Left kidney (tissue), 2 donors: ENCODE results near the gene TST. TPM values are rescaled to one million over a fixed set of nuclear protein-coding genes. Genes with fewer than 3 reads are reported as not detected.
"Not testable (repeated sequence)": the region's sequence is repeated elsewhere in the genome, so short reads cannot be mapped to it uniquely, and the experiment has no call there.

Experiments
- DNase-seq: peaks from one replicate; pipeline ENCODE4 v3.0.0-alpha.2; 2013
- polyA plus RNA-seq: library from polyadenylated mRNA; unstranded; fragments of 120-200 nt; gene quantifications from one replicate; pipeline ENCODE4 v1.2.1, GENCODE V29; 2013; ENCODE audit not compliant: insufficient read length

Gene TST
- polyA plus RNA-seq, 1 donor = 39.1 TPM

DNA sequence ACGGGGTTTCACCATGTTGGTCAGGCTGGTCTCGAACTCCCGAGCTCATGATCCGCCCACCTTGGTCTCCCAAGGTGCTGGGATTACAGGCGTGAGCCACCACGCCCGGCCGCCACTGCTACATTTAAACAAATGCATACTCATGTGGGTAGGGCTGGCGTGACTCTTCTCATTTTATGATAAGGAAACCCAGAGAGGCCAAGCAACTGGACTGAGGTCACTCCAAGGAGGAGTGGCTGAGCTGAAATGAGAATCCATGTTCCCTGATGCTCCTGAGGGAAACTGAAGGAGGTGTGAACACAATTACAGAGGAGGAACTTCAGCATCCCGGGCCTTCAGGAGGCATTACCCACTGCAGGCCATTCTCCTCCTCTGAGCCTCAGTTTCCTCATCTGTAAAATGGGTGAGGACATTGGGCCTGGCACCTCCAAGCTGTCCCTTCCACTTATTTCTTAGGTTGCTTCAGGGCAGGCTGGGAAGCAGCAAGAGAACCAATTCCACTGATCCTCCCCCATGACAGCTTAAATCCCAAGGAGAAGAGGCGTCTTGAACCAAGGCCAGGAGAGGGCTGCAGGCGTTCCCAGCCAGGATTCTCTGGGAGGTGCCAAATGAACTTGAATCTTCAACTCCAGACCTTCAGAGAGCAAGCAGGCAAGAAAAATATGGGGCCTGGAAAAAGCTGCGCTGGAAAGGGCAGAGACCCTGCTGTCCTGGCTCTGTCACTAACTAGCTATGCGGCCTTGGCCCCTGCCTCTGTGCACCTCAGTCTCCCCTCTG, 2.9 kb downstream of the TST start:
- no peak for DNase-seq

DNA sequence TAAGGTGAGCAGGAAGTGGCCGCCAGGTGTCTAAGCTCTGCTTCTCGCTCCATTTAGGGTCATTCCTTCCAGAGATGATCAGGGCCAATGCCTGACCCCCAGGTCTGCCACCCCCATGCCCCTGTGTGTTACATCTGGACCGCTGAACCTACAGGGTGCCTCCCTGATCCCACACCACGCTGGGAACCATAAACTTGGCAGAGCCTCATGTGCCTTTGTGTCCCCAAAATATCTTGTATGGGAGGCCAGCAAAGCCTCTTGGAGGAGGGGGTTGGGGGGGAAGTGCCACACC, 3.7 kb downstream of the TST start:
- no peak for DNase-seq

DNA sequence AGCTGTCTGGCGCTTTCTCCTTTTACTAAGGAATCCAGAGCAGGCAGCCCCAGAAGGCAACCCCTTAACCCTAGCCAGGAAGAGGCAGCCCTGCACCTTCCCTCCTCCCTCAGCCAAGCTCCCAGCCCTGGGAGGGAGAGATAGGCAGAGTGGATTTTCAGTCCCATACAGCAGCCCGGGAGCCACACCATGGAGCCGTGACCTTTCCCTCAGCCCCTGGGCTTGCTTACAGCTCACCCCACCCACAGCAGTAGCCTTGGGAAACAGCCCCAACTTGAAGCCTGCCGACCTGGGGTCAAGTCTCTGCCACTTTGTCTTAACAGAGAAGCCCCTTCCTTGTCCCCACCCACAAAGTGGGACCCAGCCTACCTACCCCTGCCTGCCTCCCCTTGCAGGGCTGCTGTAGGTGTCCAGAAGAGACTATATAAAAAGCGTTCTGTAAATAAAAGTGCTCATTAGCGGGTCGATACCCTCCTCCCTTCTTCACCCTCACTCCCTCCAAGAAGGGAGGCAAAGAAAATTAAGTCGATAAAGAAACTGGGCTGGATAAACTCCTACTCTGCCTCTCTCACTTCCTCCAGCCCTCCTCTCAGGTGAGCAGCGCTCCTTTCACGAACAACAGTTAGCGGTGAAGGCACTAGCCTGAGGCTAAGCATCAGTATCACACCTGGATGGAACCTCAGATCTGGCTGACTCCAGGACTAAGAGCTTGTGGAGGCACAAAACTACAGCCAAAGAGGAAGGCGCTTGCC, 4.2 kb downstream of the TST start:
- no peak for DNase-seq

DNA sequence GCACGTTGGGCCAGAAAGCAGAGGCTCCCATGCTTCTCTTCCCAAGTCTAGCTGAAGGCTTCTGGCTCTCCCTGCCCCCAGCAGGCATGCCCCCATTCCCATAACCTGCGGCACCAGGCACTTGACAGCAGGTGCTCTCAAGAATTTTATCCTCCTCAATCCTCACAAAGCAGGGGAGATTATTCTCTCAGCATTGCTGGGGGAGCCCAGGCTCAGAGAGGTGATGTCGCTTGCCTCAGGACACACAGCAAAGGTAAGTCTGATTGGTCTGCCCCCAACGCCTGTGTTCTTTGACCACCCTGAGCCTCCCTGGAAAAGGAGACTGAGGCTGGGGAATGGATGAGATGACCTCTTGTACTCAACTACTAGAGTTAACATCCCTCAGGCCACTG, 4.8 kb downstream of the TST start:
- no peak for DNase-seq

DNA sequence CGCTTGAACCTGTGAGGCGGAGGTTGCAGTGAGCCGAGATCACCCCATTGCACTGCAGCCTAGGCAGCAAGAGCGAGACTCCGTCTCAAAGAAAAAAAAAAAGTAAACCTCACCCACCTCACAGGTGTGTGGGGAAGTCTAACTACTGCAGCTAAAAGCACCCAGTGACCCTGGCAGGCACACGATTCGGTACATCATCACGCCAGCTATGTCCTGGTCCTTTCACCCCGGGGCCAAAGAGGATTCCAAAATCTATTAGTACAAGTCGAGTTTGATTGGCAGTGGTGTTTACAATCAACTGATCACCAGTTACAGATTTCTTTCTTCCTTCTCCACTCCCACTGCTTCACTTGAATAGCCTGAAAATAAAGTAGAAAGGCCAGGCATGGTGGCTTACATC, 6.3 kb downstream of the TST start:
- no peak for DNase-seq

DNA sequence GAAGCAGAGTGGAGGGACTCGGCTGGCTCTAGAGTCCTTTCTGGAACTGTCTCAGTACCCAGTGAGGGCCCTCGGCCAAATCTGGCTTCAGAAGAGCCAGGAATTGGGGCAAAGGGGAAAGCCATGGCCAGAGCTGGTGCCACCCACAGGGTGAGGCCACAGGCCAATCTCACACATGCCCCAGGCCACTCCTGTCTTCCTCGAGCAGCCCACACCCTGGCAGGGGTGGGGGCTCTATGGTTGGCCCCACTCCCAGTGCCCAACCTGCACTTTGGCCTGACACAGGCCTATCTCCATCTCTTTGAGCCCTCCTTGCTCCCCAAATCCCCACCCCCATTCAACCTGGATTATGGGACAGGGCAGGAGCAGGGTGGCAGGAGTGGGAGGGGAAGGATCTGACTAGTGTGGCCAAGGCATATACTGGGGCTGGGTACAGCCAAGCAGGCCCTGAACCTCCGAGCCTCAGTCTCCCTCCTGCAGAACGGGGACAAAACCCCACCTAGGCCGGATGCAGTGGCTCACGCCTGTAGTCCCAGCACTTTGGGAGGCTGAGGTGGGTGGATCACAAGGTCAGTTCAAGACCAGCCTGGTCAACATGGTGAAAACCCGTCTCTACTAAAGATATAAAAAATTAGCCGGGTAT, 6.9 kb downstream of the TST start:
- DNase-seq = no peak

DNA sequence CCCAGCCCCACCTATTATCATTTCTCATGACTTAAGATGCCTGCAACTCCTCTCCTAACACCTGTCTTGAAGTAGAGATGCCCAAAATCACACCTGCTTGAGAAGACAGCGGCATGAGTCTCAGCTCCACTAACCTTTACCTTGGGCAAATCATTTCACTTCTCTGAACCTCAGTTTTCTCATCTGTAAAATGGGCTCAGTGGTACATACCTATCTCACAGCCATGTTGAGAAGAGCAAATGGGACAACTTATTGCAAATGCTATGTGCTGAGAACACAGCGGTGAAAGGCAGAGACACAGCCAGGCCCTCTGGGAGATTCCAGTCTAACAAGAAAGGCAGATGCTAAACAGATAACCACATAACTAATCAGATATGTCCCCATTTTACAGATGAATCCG, 7.8 kb downstream of the TST start:
- DNase-seq = no peak

DNA sequence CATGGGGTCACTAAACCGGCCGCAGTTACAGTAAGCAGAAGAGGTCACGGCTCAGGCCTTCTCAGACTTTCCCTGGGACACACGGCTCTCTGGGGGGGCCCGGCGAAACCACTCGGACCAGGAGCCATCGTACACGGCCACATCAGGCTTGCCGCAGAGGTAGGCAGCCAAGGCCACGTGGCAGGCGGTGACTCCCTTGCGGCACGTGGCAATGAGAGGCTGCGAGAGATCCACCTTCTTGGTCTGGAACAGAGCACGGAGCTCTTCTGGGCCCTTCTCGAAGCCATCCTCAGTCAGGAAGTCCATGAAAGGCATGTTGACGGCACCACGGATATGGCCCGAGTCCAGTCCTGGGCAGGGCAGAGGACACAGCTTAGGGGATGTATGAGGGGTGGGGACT, 8.3 kb downstream of the TST start:
- no peak for DNase-seq

DNA sequence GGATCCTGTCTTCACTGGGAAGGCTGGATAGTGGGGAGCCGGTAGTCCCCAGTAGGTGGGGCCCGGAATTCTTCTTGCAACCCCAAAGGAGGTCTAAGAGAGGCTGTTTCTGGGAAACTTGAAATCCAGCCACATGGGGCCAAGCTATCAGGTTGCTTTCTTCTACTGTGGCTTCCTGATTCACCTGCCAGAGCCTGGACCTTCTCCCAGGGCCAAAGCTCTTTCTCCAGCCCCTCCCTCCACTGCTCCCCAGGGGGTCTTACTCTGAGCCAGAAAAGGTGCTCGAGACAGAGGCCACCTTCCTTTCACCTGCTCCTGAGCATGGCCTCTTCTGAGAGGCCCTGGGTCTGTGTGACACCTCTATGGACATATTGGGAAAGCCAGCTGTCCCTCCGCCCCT, 9.1 kb downstream of the TST start:
- no peak for DNase-seq

DNA sequence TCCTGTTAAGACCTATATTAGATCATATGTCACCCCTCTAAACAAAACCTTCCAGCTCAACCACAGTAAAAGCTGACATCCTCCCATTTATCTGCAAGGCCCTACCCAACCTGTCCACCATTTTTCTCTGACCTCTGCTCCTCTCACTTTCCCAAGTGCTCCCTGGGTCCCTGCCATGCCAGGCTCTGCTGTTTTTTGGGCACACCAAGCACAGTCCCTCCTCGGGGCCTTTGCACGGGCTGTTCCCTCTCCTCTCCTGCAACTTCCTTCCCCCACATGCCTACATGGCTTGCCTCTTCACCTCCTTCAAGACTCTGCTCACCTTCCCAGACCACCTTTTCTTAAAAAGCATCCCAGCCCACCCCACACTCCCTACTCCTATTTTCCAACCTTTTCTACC, 9.8 kb downstream of the TST start:
- DNase-seq = no peak

DNA sequence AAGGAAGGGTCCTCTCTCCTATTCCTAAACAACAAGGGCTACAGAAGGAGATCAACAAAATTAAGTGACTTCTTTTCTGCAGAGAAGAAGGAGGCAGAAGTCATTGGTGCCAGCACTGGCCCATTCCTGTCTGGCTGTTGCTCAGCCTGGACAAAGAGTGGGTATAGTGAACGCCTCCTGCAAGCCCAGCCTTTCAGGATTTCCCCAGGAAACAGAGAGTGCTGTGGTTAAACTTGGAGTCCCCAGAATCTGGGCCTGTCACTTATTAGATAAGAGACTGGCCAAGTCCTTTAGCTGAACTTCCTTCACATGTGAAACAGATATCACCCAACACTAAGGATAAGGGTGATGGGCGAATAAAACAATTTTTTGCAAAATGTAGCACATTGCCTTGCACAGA, 10.9 kb downstream of the TST start:
- DNase-seq = no peak

DNA sequence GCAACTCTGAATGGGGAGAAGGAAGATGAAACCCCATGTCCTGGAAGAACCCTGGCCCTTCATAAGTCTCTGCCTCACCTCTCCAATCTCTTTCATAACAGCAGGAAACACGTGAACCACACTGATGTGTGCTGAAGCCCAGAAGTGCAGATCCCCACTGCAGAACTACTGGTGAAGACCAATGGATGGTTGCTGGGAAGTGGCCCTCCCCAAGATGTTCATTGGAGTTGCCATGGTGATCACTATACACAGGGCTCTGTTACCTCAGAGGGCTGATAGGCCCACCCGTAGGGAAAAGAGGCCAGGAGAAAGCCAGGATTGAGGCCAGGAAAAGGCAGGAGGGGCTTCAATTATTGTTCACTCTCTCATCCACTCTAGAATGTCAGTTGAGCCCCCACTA, 11.6 kb downstream of the TST start:
- DNase-seq = no peak

DNA sequence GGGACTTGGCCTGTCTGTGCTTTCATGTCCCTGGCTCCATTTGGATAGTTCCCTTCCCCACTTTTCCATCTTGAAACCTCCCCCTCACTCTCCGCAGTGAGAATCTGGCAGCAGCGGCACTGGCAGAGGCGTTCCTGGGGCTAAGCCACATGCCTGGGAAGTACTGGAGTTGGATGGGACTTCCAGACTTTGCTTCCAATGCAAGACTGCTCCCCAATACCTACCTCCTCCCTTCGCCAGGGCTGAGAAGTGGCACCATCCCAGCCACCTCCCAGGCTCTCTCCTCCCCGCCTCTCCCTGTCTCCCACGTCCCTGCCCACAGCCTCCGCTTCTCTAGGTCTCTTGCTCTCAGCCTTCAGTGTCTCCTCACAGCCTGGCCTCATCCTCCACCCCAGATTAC, 16.6 kb downstream of the TST start:
- no peak for DNase-seq

DNA sequence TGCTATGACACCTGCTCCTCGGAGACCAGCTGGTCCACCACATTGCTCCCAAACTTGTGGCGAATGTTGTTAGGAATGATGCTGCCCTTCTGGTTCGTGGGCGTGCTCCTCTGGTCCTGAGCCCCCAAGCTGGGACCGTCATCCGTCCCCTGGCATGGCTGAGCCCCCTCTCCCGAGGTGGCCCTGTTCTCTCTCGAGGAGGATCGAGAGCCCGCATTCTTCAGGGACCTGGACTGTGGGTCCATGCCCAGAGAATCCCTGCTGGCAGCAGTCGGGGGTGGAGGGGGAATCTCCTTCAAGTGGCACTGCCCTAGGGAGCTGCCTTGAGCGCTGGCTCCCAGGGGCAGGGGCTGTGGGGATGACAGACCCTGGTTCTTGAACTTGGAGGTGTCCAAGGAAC, 17.4 kb downstream of the TST start:
- DNase-seq = no peak

DNA sequence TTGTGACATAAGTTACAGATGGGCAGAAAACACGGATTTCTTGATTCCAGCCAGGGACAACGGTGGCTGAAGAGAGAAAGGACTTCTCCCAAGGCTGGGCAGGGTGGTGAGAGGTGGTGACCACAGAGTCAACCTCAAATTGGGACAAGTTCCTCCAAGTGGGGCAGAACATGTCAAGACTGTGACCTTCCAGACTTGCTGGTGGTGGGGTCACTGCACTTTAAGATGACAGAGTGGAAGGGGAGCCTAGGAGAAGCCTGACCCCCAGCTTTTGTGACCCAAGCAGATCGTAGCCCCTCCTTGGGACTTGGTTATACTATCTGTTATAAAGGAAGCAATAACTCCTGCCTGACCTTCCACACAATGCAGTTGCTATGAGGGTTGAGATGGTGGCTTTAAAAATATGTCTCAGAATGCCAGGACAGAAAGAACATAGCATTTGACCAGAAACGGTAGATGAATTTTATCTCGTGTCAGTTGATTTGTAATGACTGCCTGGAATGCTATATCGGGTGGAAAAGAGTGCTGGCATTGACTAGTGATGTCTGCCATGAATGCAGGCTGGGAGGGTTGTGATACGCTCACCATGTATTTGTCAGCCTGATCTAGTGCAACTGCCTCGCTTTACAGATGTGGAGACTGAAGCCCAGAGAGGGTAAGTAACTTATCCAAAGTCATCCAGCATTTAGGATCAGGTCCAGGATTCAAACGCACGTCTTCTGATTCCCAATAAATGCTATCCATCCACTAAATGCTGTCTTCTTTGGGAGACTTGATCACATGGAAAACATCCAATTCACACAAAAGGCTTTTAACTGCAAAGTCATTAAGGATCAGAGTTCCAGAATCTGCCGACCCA, 18.3 kb downstream of the TST start:
- no peak for DNase-seq

DNA sequence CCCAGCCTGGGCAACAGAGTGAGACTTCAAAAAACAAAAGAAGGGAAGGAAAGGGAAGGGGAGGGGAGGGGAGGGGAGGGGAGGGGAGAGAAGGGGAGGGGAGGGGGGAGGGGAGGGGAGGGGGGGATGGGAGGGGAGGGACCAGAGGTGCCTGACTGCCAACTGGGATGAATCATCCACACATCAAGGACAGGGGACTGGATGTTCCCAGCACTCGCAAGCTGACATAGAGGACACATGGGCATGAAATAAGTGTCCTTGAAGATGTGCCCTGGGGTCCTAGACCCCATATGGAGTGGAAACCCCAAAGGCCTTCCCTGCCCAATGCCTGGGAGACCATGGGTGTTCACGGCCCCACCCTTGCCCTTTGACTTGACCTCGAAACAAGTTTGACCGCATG, 19.8 kb downstream of the TST start:
- DNase-seq = no peak

DNA sequence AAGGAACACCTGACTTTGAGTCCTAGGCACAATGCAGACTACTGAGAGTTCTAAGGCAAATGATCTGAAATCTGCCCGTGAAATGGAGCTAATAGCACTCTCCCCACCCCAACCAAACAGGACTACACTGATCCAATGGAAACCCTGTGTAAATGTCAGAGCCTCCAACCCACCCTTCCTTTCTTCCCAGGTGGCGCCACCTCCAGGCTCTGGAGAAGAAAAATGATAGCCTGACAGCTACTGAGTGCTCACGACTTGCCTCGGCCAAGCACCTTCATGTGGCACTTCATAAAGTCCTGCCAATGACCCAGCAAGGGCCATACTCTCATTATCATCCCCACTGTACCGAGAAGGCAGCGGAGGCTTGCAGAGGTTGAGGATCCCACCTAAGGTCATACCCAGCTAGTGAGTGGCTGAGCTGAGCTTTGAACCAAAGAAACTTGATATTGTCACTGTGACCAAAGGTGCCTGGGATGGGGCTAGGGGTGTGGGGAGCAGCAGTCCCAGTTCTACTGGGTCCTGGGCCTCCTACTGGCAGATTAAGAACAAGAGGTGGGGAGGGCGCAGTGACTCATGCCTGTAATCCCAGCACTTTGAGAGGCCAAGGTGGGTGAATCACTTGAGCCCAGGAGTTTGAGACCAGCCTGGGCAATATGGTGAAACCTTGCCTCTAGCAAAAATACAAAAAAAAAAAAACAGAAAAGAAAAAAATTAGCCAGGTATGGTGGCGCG, 20.5 kb downstream of the TST start:
- DNase-seq = no peak

DNA sequence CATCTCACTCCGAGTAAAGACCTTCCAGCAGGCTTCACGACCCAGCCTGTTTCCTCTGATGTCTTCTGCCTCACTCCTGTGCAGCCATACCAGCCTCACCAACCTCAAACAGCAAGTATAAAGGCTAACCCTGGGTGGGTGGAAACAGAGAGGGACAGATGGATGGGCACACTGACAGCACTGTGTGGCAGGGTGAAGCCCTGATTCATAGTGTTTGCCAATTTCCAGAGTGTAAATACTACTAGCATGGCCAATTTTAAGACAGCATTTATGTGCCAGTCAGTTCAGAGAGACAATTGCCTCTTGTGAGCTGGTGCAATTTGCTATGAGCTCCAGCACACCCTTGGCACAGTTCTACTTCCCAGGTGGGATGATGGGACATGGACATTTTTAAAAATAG, 21.5 kb downstream of the TST start:
- no peak for DNase-seq

DNA sequence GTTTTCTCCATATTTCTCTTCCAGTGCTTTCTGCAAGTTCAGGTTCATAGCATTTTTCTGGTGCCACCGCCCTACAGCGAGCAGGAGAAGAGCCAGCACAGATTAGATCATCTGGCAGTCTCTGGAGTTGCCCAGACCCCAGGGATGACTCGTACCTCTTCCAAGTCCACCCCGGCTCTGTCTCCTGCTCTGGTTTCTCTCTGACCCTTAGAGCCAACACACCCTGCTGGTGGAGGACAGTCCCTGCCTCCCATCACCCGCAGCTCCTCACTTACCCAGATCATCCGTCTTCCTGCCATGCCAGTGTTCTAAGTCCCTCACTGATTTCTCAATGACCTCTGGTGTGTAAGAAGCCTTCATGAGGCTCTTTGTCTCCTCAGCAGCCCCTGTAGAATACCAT, 28.0 kb downstream of the TST start:
- no peak for DNase-seq

DNA sequence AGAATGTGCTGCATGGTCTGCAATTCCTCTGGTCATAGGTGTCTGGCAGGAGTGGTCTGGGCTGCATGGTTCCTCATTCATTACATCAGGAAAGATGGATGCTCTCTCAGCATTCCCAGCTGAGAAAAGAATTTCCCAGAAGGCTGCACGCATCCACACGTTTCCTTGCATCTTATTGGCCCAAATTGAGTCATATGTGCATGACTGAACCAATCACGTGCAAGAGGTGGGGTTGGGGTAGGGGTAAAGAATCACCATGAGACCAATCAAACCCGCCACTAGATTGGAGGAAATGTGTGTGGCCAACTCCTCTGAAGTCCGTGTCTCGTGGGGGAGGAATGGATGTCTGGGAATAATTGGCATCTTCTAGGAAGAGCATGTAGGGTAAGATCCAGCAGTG, 28.8 kb downstream of the TST start:
- no peak for DNase-seq

DNA sequence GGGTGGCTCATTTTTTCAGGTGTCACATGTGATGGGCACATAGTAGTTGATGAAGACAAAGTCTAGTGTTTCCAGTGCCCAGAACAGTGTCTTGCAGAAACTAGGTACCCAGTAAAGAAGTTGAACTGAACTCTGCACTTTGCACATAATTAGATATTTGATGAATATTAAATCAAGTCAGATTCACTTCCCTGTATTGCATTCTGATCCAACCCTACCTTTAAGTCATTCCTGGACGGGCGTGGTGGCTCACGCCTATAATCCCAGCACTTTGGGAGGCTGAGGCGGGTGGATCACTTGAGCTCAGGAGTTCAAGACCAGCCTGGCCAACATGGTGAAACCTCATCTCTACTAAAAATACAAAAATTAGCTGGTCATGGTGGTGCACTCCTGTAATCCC, 30.2 kb downstream of the TST start:
- not testable (repeated sequence) for DNase-seq
